ENCODE measurements around the gene UNC13C. TPM values are rescaled to one million over a fixed set of nuclear protein-coding genes. Genes with fewer than 3 reads are reported as not detected.

Gene UNC13C
- total and polyA plus RNA-seq, 2 of the 13 experiments (the other 11 are each of a cell fraction or from before 2014, with no cell fraction given) = 0.04 TPM; not detected in 1

DNA sequence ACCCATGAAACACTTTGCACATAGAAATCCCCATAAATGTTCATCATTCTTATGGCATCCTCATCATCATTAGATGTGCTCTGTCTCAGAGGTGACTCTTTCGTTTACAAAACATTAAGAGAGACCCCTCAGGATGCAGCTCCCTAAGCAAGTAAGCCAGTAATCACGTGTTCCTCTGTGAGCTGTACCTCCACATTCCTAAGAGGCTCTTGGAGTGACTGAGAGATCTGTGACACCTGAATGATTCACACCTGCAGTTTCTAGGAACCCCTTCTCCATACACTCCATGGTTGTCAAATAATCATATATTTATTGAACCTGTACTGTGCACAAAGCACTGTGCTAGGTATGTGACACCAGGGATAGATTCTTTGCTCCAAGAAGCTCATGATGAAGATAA is 602.4 kb downstream of the UNC13C start (continued):
- TF ChIP-seq, protein P1, sequence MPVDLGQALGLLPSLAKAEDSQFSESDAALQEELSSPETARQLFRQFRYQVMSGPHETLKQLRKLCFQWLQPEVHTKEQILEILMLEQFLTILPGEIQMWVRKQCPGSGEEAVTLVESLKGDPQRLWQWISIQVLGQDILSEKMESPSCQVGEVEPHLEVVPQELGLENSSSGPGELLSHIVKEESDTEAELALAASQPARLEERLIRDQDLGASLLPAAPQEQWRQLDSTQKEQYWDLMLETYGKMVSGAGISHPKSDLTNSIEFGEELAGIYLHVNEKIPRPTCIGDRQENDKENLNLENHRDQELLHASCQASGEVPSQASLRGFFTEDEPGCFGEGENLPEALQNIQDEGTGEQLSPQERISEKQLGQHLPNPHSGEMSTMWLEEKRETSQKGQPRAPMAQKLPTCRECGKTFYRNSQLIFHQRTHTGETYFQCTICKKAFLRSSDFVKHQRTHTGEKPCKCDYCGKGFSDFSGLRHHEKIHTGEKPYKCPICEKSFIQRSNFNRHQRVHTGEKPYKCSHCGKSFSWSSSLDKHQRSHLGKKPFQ (CRISPR knock-in tag; IDR thresholded peaks at IDR 0.05; ENCODE audit: insufficient replicate concordance) = no peak
- TF ChIP-seq HDAC2 (CRISPR knock-in tag; IDR thresholded peaks at IDR 0.05) (no peak), ZNF30 (CRISPR knock-in tag; IDR thresholded peaks at IDR 0.05) (no peak), ZNF510 (CRISPR knock-in tag; IDR thresholded peaks at IDR 0.05; ENCODE audit: low read depth) (no peak)

- Histone ChIP-seq H2AFZ (ENCODE audit: low read length) (no peak overlapping the region), H3K27me3 (ENCODE audit: control insufficient read depth in 1 of 2, insufficient read depth in 2 of 2, low read length in 2 of 2) (no peaks in the 10 kb centered on the region), H3K36me3 (replicated peaks in 1 of 2; ENCODE audit: control insufficient read depth in 1 of 2, insufficient read depth in 2 of 2, low read length in 2 of 2) (no peaks in the 10 kb centered on the region), H3K4me1 (ENCODE audit: insufficient read depth, low read length) (no peaks in the 10 kb centered on the region), H3K9ac (ENCODE audit: insufficient read depth, low read depth, low read length) (no peak overlapping the region), H3K4me2 (ENCODE audit: low read depth, low read length) (no peak overlapping the region), H4K20me1 (ENCODE audit: insufficient read depth, low read length) (no peaks in the 10 kb centered on the region), H3K4me3 (replicated peaks in 1 of 3; ENCODE audit: insufficient read depth in 1 of 3, low read depth in 2 of 3, low read length in 3 of 3) (no peak overlapping the region), H3K9me3 (ENCODE audit: low read length) (no peaks in the 10 kb centered on the region), H3K79me2 (ENCODE audit: insufficient read depth, low read length) (no peaks in the 10 kb centered on the region), H3K27ac (ENCODE audit: extremely low read length, insufficient read depth, low read length) (no peak overlapping the region)
- POLR2A ChIA-PET = no interaction called here
- in situ Hi-C loops (cut with HindIII; ENCODE audit: extremely low pct_ligation_motif_present, low pct_unique_long_range_greater_than_20kb) = no loop called here
- CTCF ChIA-PET (ENCODE audit: low intra/inter-chr PET ratio, low total read pairs) = no interaction called here
- FAIRE-seq (no peak), ATAC-seq (no peak), DNase-seq (ENCODE audit: low spot score) (no peak)
- 12% methylated on average over 7 of the region's 7 CpGs for WGBS (ENCODE audit: low lambda C conversion rate)
- intact Hi-C loops (cut with micrococcal nuclease; ENCODE audit: unreplicated experiment) = no loop called here
- TF ChIP-seq ZNF275 (CRISPR knock-in tag; IDR thresholded peaks at IDR 0.05; ENCODE audit: borderline replicate concordance) (no peak), ZNF430 (CRISPR knock-in tag; IDR thresholded peaks at IDR 0.05) (no peak), ZBTB3 (CRISPR knock-in tag; IDR thresholded peaks at IDR 0.05; ENCODE audit: borderline replicate concordance, low read depth) (no peak), ZNF841 (CRISPR knock-in tag; IDR thresholded peaks at IDR 0.05; ENCODE audit: borderline replicate concordance) (no peak), BCL3 (CRISPR knock-in tag; IDR thresholded peaks at IDR 0.05) (no peak), SAFB2 (CRISPR knock-in tag; IDR thresholded peaks at IDR 0.05; ENCODE audit: borderline replicate concordance, low read depth) (no peak), PHF5A (CRISPR knock-in tag; IDR thresholded peaks at IDR 0.05; ENCODE audit: low read depth, unreplicated experiment) (no peak), BRCA1 (CRISPR knock-in tag; IDR thresholded peaks at IDR 0.05) (no peak)
- no TSS peak for BruUV-seq (replicated peaks)
Observed at GRCh38 chr15:54582863-54583643, 604.8 kb downstream of the UNC13C start.
